NT2/D1 (cell line): ENCODE measurements around the gene ZBTB32.

Experiments used
- DNase-seq: peaks from one replicate; pipeline ENCODE4 v3.0.0-alpha.2; 2011; ENCODE audit warnings: low read depth, low spot score
- H3K27me3 ChIP-seq: 2 replicates; pipeline ENCODE4 v1.6.0; 2011; ENCODE audit warnings: mild to moderate bottlenecking; ENCODE audit not compliant: insufficient read length, insufficient read depth
- H3K36me3 ChIP-seq: 2 replicates; pipeline ENCODE4 v1.6.1; 2011; ENCODE audit warnings: mild to moderate bottlenecking, low read length, mixed read lengths; ENCODE audit not compliant: insufficient read depth, insufficient read length
- H3K4me1 ChIP-seq: 2 replicates; pipeline ENCODE4 v1.5.1; 2011; ENCODE audit not compliant: insufficient read depth, insufficient read length
- H3K4me3 ChIP-seq: 2 replicates; pipeline ENCODE4 v1.5.1; 2011; ENCODE audit warnings: low read depth; ENCODE audit not compliant: insufficient read length
- H3K9ac ChIP-seq: 2 replicates; pipeline ENCODE4 v1.6.0; 2011; ENCODE audit warnings: low read depth; ENCODE audit not compliant: insufficient read length
- H3K9me3 ChIP-seq: 2 replicates; pipeline ENCODE4 v1.5.1; 2011; ENCODE audit warnings: mild to moderate bottlenecking, low read length; ENCODE audit not compliant: insufficient read depth
- SUZ12 ChIP-seq: IDR thresholded peaks from 2 replicates; pipeline ENCODE4 v1.6.1; 2011; ENCODE audit not compliant: insufficient read length, insufficient read depth; ENCODE audit errors: extremely low read depth
- YY1 ChIP-seq: IDR thresholded peaks from 2 replicates; pipeline ENCODE4 v1.6.1; 2011; ENCODE audit not compliant: insufficient read length, insufficient read depth
- ZNF274 ChIP-seq: IDR thresholded peaks from 2 replicates; pipeline ENCODE4 v1.6.1; 2011; ENCODE audit warnings: mild to moderate bottlenecking, low read depth, low read length

Gene ZBTB32

DNA sequence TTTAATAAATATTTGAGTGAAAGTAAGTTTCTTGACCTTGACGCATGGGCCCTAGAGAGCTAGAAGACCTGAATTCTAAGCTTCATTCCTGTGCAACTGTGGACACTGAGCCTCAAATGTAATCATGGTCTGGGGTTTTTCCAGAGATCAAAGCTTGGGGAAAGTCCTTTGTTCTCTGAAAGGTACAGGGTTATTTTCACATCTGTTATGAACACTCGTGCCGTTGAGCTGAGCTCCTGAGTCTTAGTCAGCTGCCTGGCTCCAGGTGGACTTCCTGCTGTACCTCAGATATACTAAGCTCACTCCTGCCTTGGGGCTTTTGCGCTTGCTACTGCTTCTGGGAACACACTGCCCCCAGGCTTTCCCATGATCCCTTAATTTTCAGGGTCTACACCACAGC, 7.5 kb upstream of the ZBTB32 start:
- Histone ChIP-seq H3K9ac (no peak overlapping the region), H3K9me3 (no peaks in the 10 kb centered on the region), H3K27me3 (no peaks in the 10 kb centered on the region), H3K36me3 (no peaks in the 10 kb centered on the region), H3K4me1 (no peaks in the 10 kb centered on the region), H3K4me3 (no peak overlapping the region)
- no peak for DNase-seq
- TF ChIP-seq SUZ12 (no peak), YY1 (no peak), ZNF274 (no peak)

GRCh38 chr19:35702223-35703012, 1.9 kb upstream of the ZBTB32 start:
- peaks cover 2% of the 10 kb centered on the region for H3K4me1 ChIP-seq
- peak; percentile 94 for DNase-seq
- no peaks in the 10 kb centered on the region; the same call in 1 of the 2 replicates for H3K9me3 ChIP-seq
- no peaks in the 10 kb centered on the region for H3K36me3 ChIP-seq
- peak overlapping the region; percentile 61 for H3K9ac ChIP-seq
- TF ChIP-seq YY1 (no peak), SUZ12 (no peak), ZNF274 (no peak)
- H3K27me3 ChIP-seq: no peaks in the 10 kb centered on the region
- H3K4me3 ChIP-seq: peak overlapping the region; percentile 60

DNA sequence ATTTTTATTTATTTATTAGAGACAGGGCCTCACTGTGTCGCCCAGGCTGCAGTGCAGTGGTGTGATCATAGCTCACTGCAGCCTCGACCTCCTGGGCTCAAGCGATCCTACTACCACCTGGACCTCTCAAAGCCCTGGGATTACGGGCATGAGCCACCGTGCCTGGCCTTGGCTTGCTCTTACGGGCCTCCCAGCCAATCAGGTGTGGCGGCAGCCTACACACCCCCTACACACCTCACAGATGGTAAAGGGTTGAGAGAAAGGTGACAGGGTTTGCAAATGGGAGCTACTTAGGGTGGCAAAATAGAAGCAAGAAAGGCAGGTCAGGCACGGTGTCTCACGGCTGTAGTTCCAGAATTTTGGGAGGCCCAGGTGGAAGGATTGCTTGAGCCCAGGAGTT, 1.0 kb upstream of the ZBTB32 start:
- Histone ChIP-seq H3K36me3 (no peaks in the 10 kb centered on the region), H3K9ac (no peak overlapping the region), H3K4me1 (peaks cover 2% of the 10 kb centered on the region), H3K4me3 (no peak overlapping the region), H3K9me3 (no peaks in the 10 kb centered on the region; the same call in 1 of the 2 replicates), H3K27me3 (no peaks in the 10 kb centered on the region)
- DNase-seq: no peak
- TF ChIP-seq SUZ12: no peak

- no peak for DNase-seq
- H3K9me3 ChIP-seq: no peaks in the 10 kb centered on the region; the same call in 1 of the 2 replicates
- TF ChIP-seq YY1 (no peak), SUZ12 (no peak), ZNF274 (no peak)
- H3K4me1 ChIP-seq: peaks cover 4% of the 10 kb centered on the region
- no peak overlapping the region for H3K9ac ChIP-seq
- H3K4me3 ChIP-seq: no peak overlapping the region
- no peaks in the 10 kb centered on the region for H3K36me3 ChIP-seq
- no peaks in the 10 kb centered on the region for H3K27me3 ChIP-seq
Observed at GRCh38 chr19:35708391-35708790, 4.0 kb downstream of the ZBTB32 start.

GRCh38 chr19:35710784-35711723, 6.7 kb downstream of the ZBTB32 start:
- Histone ChIP-seq H3K9ac (no peak overlapping the region), H3K4me3 (no peak overlapping the region)

GRCh38 chr19:35712567-35713505, 8.5 kb downstream of the ZBTB32 start:
- no peaks in the 10 kb centered on the region for H3K9me3 ChIP-seq
- H3K4me3 ChIP-seq: no peak overlapping the region
- no peak for TF ChIP-seq ZNF274
- TF ChIP-seq SUZ12: no peak
- TF ChIP-seq YY1: no peak
- no peak overlapping the region for H3K9ac ChIP-seq
- DNase-seq: no peak
- H3K4me1 ChIP-seq: peaks cover 15% of the 10 kb centered on the region
- H3K36me3 ChIP-seq: no peaks in the 10 kb centered on the region
- H3K27me3 ChIP-seq: no peaks in the 10 kb centered on the region

More at GRCh38 chr19:35710784-35711723, 6.7 kb downstream of the ZBTB32 start:
- peaks cover 15% of the 10 kb centered on the region for H3K4me1 ChIP-seq
- H3K27me3 ChIP-seq: no peaks in the 10 kb centered on the region
- DNase-seq: no peak
- TF ChIP-seq YY1: no peak
- no peak for TF ChIP-seq SUZ12
- TF ChIP-seq ZNF274: no peak
- no peaks in the 10 kb centered on the region for H3K9me3 ChIP-seq
- H3K36me3 ChIP-seq: no peaks in the 10 kb centered on the region
